ENCODE results near the gene THOC7.

Gene THOC7

GRCh38 chr3:63863150-63864007 lies at the start of gene THOC7, which contains the start of gene ATXN7:
Gene THOC7 (minus strand): TSS chr3:63863805. CDS start chr3:63863790, 15 bp downstream.
Gene ATXN7 (plus strand): TSS chr3:63863867. CDS start chr3:63912599, 48,732 bp downstream.
- peak; percentile 57 for DNase-seq

- DNase-seq = peak; percentile 8
Observed at GRCh38 chr3:63912768-63913588, 49.4 kb upstream of the THOC7 start.

- DNase-seq = peak; percentile 54
Observed at GRCh38 chr3:63911873-63912767, 48.5 kb upstream of the THOC7 start, which contains the start of gene SCAANT1. Gene SCAANT1 (minus strand): TSS chr3:63912383.

- no peak for DNase-seq
Observed at GRCh38 chr3:63911509-63911872, 47.9 kb upstream of the THOC7 start.

- no peak for DNase-seq
Observed at GRCh38 chr3:63910891-63911290, 47.3 kb upstream of the THOC7 start.

- no peak for DNase-seq
Observed at GRCh38 chr3:63910001-63910400, 46.4 kb upstream of the THOC7 start.

GRCh38 chr3:63909431-63909830 lies 45.8 kb upstream of the THOC7 start:
- no peak for DNase-seq

GRCh38 chr3:63908776-63909175 lies 45.2 kb upstream of the THOC7 start:
- no peak for DNase-seq

- DNase-seq = no peak
Observed at GRCh38 chr3:63908081-63908736, 44.6 kb upstream of the THOC7 start.

GRCh38 chr3:63905731-63906620 lies 42.4 kb upstream of the THOC7 start:
- DNase-seq = no peak

- peak; percentile 10 for DNase-seq
Observed at GRCh38 chr3:63900459-63900858, 36.9 kb upstream of the THOC7 start.

- no peak for DNase-seq
Observed at GRCh38 chr3:63900010-63900409, 36.4 kb upstream of the THOC7 start.

GRCh38 chr3:63896332-63897030 lies 32.9 kb upstream of the THOC7 start:
- DNase-seq = no peak

- DNase-seq = no peak
Observed at GRCh38 chr3:63895422-63896189, 32.0 kb upstream of the THOC7 start.

GRCh38 chr3:63892773-63893352 lies 29.3 kb upstream of the THOC7 start:
- DNase-seq = no peak

GRCh38 chr3:63891518-63891917 lies 27.9 kb upstream of the THOC7 start:
- no peak for DNase-seq

GRCh38 chr3:63886858-63887257 lies 23.3 kb upstream of the THOC7 start:
- DNase-seq = no peak

GRCh38 chr3:63880653-63881052 lies 17.0 kb upstream of the THOC7 start:
- no peak for DNase-seq

- DNase-seq = no peak
Observed at GRCh38 chr3:63878394-63879060, 14.9 kb upstream of the THOC7 start.

Data from NCI-H1092 treated with DMSO at 0.1 percent for 48 hours (cell line).